GM19025 (cell line): Measurements from ENCODE around the gene RABGAP1L.
"Not testable (repeated sequence)": the region's sequence is repeated elsewhere in the genome, so short reads cannot be mapped to it uniquely, and the experiment has no call there.

Experiments used
- ATAC-seq: cut with Tn5 transposase; IDR thresholded peaks from one replicate; pipeline ENCODE4 v1.9.1; 2021; ENCODE audit warnings: mild to moderate bottlenecking, low read depth, moderate library complexity; ENCODE audit not compliant: unreplicated experiment

RABGAP1L gene

DNA sequence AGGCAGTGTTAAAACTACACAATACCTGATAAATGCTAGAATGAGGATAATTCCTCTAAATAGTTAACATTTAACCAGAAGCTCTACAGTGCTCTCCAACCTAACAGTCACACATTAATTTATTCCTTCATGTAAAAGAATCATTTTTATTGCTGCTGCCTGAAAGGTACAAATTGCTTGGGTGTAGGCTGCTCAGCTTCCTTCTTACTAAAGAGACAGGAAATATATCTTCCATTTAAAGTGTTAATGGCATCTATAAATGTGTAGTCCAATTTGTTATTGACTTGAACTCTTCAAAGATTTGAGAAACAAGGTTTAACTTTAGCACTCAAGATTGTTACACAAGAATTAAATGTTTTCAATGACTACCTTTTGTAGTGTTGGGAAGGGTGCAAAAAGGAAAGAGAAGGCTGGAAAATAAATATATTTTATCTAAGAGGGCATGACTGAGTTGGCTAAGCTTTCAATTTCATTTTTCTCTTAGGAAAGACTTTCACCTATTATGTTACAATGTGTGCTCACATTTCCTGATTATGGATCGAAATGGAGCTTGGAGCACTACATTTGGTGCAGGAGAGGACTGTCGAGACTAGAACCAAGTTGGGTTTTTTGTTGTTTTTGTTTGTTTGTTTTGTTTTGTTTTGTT is 734.9 kb downstream of the RABGAP1L start:
- ATAC-seq = no peak

DNA sequence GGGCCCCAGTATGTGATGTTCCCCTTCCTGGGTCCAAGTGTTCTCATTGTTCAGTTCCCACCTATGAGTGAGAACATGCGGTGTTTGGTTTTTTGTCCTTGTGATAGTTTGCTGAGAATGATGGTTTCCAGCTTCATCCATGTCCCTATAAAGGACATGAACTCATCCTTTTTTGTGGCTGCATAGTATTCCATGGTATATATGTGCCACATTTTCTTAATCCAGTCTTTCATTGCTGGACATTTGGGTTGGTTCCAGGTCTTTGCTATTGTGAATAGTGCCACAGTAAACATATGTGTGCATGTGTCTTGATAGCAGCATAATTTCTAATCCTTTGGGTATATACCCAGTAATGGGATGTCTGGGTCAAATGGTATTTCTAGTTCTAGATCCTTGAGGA is 736.3 kb downstream of the RABGAP1L start:
- not testable (repeated sequence) for ATAC-seq

GRCh38 chr1:174898102-174898797 is 738.9 kb downstream of the RABGAP1L start:
- no peak for ATAC-seq

- no peak for ATAC-seq
Measured at GRCh38 chr1:174900317-174900716, 741.0 kb downstream of the RABGAP1L start.

DNA sequence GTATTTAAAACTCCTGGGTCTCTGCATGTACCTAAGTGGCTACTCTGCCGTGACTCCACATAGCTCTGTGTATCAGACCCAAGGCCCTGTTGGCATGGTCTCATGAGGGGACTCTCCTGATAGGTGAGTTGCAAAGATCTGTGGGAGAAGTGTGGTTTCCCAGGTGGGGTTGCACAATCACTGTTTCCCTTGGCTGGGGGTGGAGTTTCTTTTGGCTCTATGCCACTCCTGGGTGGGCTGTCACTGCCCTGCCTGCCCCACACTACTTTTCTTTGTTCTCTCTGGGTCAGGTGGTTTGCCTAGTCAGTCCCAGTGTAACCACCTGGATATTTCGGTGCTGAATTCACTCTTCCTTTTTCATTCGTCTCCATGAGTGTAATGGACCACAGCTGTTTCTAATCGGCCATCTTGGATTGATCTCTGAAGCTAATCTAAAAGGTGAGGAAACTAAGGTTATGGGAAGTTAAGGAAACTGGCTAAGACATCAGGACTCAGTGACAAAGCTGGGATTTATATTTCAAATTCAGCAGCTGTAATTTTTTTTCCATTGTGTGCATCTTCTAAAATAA is 743.3 kb downstream of the RABGAP1L start:
- ATAC-seq = no peak

GRCh38 chr1:174911606-174912005 is 752.3 kb downstream of the RABGAP1L start:
- ATAC-seq = no peak

DNA sequence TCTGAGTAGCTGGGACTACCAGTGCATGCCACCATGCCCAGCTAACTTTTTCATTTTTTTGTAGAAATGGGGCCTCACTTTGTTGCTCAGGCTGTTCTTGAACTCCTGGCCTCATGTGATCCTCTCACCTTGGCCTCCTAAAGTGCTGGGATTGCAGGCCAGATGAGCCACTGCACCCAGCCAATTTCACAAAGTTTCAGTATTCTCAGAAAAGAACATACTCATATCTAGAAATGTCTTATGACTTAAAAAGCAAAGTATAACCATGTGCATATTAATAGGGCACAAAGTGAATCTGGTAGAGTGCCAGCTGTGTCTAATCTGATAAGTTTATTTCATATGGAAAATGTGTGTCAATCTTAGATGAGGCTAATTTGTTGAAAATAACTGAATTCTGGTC is 752.9 kb downstream of the RABGAP1L start:
- ATAC-seq = no peak

DNA sequence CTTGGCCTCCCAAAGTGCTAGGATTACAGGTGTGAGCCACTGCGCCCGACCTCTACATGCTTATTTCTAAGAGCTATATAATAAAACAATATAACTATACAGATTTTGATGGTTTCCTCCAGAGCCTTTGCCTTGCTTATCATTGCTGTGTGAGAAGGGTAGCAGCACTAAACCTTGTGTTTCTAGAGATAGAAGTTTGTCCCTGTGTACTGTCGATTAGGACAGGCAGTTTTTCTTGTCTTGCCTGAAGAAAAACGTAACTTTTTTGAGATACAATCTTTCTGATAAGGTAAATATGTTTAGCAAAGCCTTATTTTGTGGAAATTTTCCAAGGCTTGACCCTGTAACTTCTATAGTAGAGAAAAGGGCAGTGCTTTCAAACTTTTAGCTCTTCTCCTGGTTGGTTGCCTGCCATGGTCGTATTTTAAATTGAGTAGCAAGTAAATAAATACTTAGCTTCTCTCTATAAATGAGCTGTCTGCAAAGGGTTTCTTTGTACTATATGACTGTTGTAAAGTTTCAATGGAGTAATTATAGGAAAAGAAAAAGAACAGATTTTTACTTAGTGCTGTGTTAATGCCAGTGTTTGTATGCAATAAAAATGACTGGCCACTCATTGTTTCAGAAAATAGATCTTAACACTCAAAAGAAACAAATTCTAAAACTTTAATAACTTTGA is 754.0 kb downstream of the RABGAP1L start:
- ATAC-seq = no peak

- no peak for ATAC-seq
Measured at GRCh38 chr1:174914991-174915390, 755.7 kb downstream of the RABGAP1L start.

DNA sequence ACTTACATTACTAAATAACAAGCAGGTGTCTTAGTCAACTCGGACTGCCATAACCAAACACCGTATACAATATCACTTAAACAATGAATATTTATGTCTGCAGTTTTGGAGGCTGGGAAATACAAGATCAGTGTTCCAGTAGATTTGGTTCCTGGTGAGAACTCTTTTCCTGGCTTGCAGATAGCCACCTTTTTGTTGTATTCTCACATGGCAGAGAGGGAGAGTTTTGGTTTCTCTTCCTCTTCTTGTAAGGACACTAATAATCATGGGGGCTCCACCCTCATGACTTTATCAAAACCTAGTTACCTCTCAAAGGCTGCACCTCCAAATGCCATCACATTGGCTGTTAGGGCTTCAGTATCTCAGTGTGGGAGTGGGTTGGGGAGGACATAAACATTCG is 757.5 kb downstream of the RABGAP1L start:
- no peak for ATAC-seq

GRCh38 chr1:174920093-174920492 is 760.8 kb downstream of the RABGAP1L start:
- no peak for ATAC-seq

DNA sequence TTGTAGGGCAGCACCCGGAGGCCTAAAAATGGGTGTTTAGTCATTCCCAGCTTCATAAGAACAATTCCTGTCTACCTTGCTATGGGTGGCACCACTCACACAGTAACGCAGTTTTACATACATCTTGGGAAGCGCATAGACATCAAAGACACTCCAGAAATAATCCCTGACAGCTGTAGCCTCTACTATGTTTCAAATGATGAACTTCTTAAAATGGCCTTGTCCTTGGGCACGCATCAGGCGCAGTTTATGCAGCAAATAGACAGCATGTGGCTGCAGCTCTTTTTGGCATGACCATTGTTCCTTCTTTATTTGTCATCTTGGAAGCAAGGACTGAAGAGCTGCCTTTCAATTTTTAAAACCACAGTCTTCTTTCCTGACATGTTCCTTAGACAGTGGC is 762.8 kb downstream of the RABGAP1L start:
- no peak for ATAC-seq

DNA sequence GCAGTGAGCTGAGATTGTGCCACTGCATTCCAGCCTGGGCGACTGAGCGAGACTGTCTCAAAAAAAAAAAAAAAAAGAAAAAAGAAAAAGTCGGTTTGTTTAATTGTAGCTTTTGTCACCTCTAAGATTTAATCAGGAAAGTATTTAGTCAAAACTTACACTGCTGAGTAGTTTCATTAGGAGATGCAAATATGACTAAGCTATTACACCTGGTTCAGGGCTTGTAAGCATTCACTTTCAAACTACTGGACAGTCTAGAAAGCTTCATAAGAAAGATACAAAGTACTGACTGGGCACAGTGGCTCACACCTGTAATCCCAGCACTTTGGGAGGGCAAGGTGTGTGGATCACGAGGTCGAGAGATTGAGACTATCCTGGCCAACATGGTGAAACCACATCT is 764.5 kb downstream of the RABGAP1L start:
- ATAC-seq = no peak

- ATAC-seq = no peak
Measured at GRCh38 chr1:174928541-174928940, 769.2 kb downstream of the RABGAP1L start.

DNA sequence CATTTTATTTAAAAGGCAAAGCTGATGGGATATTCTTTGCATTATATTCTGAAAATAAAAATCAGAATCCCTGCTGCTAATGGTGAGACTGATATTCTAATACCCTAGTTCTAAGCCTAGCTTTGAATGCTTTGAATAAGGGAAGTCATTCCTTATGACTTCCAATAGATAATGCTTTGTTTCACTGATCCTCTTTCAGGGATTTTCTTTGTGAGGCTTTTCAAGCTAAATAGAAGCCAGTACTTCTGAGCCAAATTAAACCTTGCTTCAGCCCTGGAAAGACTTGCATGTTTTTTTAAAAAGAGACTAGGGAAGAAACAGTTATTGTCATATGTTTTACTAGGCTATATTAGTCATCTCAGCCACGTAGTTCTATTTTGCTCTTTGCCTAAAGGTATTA is 771.9 kb downstream of the RABGAP1L start:
- ATAC-seq = no peak

- ATAC-seq = no peak
Measured at GRCh38 chr1:174932587-174932986, 773.3 kb downstream of the RABGAP1L start.

GRCh38 chr1:174935961-174936727 is 776.8 kb downstream of the RABGAP1L start:
- no peak for ATAC-seq

GRCh38 chr1:174938281-174939007 is 779.1 kb downstream of the RABGAP1L start:
- no peak for ATAC-seq

- ATAC-seq = no peak
Measured at GRCh38 chr1:174939775-174940545, 780.6 kb downstream of the RABGAP1L start.
